HG03139 (cell line): ENCODE measurements around the gene ABCC8.

Source experiments
- ATAC-seq: cut with Tn5 transposase; IDR thresholded peaks from one replicate; pipeline ENCODE4 v1.9.1; 2021; ENCODE audit not compliant: unreplicated experiment

ABCC8 gene

DNA sequence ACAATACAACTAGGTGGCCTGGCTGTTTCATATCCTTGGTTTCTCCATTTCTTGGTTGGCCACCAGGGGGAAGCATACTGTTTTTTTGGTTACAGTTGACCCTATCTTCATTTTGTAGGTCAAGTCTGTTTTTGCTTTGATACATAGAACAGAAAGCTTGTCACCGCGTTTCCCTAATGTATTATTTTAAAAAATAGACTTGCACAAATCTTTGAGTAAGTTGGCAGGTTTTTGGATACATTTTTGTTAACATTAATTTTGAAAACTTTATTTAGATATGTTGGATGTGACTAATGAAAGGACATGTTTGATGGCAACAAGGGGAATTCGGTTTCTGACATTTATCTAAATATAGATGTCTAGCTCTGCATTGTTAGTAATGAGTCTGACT lies 122.0 kb downstream of the ABCC8 start:
- no peak for ATAC-seq

- ATAC-seq, result no peak
These were observed 122.6 kb downstream of the ABCC8 start for GRCh38 chr11:17353821-17354600.

- ATAC-seq, result no peak
These were observed 123.5 kb downstream of the ABCC8 start for GRCh38 chr11:17352950-17353820.

DNA sequence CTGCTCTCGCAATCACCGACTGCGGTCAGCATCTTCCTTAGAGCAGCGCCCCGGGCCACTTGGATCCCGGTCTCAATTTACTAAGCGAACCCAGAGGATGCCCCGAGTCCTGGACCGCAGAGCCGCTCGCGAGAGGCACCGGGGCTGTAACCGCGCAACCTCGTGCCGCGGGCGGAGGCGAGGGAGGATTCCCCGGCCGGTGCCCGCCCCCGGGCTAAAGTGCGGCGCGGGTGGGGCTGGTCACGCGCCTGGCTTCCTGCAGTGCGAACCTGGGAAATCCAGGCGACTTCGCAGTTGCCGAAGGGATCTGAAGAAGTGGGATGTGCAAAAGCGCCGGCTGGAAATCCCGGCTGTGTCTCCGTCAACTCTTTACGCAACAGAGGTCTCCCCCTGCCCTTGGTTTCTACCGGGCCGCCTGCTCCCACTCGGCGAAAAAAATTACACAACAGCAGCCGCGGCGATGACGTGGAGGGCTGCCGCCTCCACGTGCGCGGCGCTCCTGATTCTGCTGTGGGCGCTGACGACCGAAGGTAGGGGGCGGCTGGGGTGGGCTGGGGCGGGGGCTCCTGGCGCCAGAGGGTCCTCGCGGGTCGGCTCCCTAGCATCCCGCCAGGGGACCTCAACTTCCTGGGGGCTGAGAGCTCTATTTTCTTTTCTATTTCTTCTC lies 125.0 kb downstream of the ABCC8 start, which contains the start of gene NCR3LG1:
NCR3LG1 (plus strand) TSS at position 291 of the 667 bp plus-strand sequence; CDS start at position 461, 170 bp downstream.
- ATAC-seq, result no peak

- no peak for ATAC-seq
These were observed 125.5 kb downstream of the ABCC8 start for GRCh38 chr11:17351172-17351509.

DNA sequence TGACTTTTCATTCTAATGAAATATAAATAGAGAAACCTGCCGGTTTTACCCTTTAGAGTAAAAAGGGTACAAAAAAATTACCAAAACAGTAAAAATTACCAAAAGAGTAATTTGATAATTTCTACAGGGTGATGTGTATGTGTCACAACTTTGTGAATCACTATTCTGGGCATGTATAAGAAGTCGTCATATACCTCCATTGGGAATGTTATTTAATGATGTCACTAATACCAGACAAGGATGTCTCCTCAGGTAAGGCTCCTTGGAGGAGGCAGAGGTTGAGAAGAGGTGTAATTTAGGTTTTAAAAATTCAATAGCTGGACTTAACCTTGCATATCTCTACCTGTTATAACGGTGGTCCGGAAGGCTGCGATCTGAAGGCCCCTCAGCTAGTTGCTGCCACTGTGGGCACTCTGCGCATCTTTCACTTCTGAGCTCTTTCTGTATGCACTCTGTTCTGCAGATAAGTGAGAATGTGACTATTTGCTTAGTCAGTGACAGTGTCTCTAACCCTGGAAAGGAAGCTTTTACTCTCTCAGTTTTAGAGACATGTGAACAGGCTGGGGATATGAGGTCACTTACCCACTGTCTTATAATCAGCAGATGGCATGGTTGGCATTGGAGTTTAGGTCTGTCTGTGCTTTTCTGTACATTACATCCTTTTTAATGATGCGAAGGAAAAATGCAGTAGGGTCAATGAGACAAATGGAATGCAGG lies 126.0 kb downstream of the ABCC8 start:
- no peak for ATAC-seq

DNA sequence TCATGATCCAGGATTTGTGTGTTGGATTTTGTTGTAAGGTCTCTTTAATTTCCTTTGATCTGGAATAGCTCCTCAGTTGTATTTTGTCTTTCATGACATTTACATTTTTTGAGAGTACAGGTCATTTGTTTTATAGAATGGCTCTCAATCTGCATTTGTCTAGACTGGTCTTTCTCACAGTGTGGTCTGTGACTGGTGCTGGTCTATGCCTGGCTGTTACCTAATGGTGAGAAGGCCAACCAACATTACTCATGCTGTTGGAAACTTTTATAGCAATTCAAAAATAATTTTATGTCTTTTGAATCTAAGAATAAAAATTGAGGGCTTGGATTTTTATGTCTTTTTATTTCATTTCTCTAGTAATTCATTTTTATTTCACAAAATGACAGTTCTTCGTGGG lies 129.0 kb downstream of the ABCC8 start:
- ATAC-seq, result no peak

DNA sequence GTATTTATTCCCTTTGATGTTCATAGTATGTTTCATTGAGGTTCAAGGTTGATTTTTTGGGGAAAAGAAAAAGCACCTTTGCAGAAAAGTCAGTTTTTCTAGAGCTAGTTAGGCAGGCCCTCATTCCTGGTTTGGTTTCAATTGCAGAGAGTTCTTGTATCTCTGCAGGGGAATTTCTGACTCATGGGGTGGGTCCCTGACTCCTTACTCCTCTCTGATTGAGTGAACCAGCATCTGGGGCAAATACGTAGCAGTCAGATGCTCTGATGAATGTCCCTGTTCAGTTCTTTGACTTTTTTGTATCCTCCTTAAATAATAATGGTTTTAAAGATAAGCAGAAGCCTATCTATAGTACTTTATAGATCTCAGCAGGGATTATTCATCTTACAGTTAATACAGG lies 132.7 kb downstream of the ABCC8 start:
- ATAC-seq, result no peak

DNA sequence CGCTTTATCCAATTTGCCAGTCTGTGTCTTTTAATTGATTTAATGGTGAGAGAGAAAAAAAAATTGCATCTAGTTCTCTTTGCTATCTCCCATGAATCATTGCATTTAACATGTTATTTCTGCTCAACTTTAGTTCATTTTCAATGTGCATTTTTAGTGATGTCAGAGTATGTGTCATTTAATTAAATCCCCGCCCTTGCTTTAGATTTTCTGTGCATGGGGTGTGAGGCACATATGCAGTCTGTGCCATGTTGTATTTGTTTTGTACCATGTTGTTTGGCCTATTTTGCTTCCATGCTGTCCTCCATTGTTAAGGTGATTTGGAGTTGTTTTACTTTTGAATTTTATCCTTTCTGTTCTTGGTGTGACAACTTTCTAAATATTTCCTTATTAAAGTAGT lies 133.4 kb downstream of the ABCC8 start:
- ATAC-seq, result no peak
